ENCODE measurements around the gene TSPYL4. TPM values are rescaled to one million over a fixed set of nuclear protein-coding genes. Genes with fewer than 3 reads are reported as not detected.

The TSPYL4 gene
- total RNA-seq, 1 experiment from 2014 or later = 5.4 TPM

GRCh38 chr6:116234689-116235088, 19.2 kb downstream of the TSPYL4 start:
- ATAC-seq = no peak
- Histone ChIP-seq H3K9me2 (ENCODE audit: insufficient read depth) (no peaks in the 10 kb centered on the region), H3K9ac (ENCODE audit: low read length) (no peak overlapping the region), H4K20me1 (ENCODE audit: insufficient read depth) (no peaks in the 10 kb centered on the region), H3K36me3 (ENCODE audit: control insufficient read depth in 1 of 2, insufficient read depth in 2 of 2, low read length in 2 of 2) (0 out of 4 replicates have a peak, but pooled peaks cover 0 to 4% of the 10 kb centered on the region in 2 experiments), H3K9me3 (ENCODE audit: control insufficient read depth in 1 of 2, insufficient read depth in 1 of 2, low read depth in 1 of 2, low read length in 2 of 2) (no peaks in the 10 kb centered on the region), H3K27me3 (ENCODE audit: insufficient read depth, low read length) (no peaks in the 10 kb centered on the region), H3K4me2 (ENCODE audit: low read length) (no peak overlapping the region), H3K79me2 (ENCODE audit: insufficient read depth, low read length) (no peaks in the 10 kb centered on the region), H3K4me1 (ENCODE audit: control insufficient read depth in 1 of 2, insufficient read depth in 2 of 2, low read length in 2 of 2) (no peaks in the 10 kb centered on the region), H3K27ac (ENCODE audit: low read depth, low read length) (no peak overlapping the region), H2AFZ (ENCODE audit: low read depth, low read length, poor library complexity, severe bottlenecking) (no peak overlapping the region), H3K4me3 (replicated peaks in 1 of 2; ENCODE audit: low read depth in 1 of 2, low read length in 2 of 2) (no peak overlapping the region)
- CTCF ChIA-PET = interaction anchor here (1.4 kb wide), 1 partner anchor 16 kb away, joined by 3 read pairs; no protein-coding TSS in a partner anchor
- no peak for DNase-seq (ENCODE audit: low read depth, low spot score)
- POLR2A ChIA-PET = no interaction called here
- RAD21 ChIA-PET (ENCODE audit: low non-redundant PET in 1 of 2, low total read pairs in 2 of 2, uncharacterized antibody in 2 of 2, unreplicated experiment in 2 of 2) = no interaction called here
- BruUV-seq (replicated peaks) = no TSS peak
- TF ChIP-seq, protein P1, sequence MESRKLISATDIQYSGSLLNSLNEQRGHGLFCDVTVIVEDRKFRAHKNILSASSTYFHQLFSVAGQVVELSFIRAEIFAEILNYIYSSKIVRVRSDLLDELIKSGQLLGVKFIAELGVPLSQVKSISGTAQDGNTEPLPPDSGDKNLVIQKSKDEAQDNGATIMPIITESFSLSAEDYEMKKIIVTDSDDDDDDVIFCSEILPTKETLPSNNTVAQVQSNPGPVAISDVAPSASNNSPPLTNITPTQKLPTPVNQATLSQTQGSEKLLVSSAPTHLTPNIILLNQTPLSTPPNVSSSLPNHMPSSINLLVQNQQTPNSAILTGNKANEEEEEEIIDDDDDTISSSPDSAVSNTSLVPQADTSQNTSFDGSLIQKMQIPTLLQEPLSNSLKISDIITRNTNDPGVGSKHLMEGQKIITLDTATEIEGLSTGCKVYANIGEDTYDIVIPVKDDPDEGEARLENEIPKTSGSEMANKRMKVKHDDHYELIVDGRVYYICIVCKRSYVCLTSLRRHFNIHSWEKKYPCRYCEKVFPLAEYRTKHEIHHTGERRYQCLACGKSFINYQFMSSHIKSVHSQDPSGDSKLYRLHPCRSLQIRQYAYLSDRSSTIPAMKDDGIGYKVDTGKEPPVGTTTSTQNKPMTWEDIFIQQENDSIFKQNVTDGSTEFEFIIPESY (IDR thresholded peaks at IDR 0.05; ENCODE audit: extremely low read depth, insufficient replicate concordance, low read length) = no peak
- no peak for TF ChIP-seq ZNF274 (IDR thresholded peaks at IDR 0.05; ENCODE audit: low read depth, low read length)
- TF ChIP-seq ELF1 (IDR thresholded peaks at IDR 0.05; ENCODE audit: borderline replicate concordance, low read depth) = no peak
- no peak for TF ChIP-seq SIN3A (IDR thresholded peaks at IDR 0.05; ENCODE audit: low read depth)
- no peak for TF ChIP-seq FOSL1 (IDR thresholded peaks at IDR 0.05; ENCODE audit: low read depth)
- no peak for TF ChIP-seq TCF7L2 (IDR thresholded peaks at IDR 0.05; ENCODE audit: borderline replicate concordance, extremely low read depth, insufficient read depth, insufficient read length)
- TF ChIP-seq EGR1 (IDR thresholded peaks at IDR 0.05; ENCODE audit: low read depth) = no peak
- TF ChIP-seq, protein P2, sequence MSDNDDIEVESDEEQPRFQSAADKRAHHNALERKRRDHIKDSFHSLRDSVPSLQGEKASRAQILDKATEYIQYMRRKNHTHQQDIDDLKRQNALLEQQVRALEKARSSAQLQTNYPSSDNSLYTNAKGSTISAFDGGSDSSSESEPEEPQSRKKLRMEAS (IDR thresholded peaks at IDR 0.05) = no peak
- TF ChIP-seq ATF3 (IDR thresholded peaks at IDR 0.05) = no peak
- intact Hi-C loops (cut with micrococcal nuclease) = no loop called here

Measured in HCT116 (cell line).